CD4-positive, alpha-beta T cell treated with Interleukin-2 at 100 ng/mL for 4 hours (primary cell): ENCODE results near the gene PLA1A.
"Not testable (repeated sequence)": the region's sequence is repeated elsewhere in the genome, so short reads cannot be mapped to it uniquely, and the experiment has no call there.

Experiments
- DNase-seq: peaks from one replicate; pipeline ENCODE4 v3.0.0-alpha.2; 2020; ENCODE audit warnings: low spot score

PLA1A gene

GRCh38 chr3:119597548-119598288 lies at the start of gene PLA1A:
Gene PLA1A (plus strand): TSS chr3:119597885. CDS start chr3:119597914, 29 bp downstream.
- DNase-seq: no peak

- DNase-seq: no peak
These were observed 49.3 kb upstream of the PLA1A start for GRCh38 chr3:119548341-119548740.

DNA sequence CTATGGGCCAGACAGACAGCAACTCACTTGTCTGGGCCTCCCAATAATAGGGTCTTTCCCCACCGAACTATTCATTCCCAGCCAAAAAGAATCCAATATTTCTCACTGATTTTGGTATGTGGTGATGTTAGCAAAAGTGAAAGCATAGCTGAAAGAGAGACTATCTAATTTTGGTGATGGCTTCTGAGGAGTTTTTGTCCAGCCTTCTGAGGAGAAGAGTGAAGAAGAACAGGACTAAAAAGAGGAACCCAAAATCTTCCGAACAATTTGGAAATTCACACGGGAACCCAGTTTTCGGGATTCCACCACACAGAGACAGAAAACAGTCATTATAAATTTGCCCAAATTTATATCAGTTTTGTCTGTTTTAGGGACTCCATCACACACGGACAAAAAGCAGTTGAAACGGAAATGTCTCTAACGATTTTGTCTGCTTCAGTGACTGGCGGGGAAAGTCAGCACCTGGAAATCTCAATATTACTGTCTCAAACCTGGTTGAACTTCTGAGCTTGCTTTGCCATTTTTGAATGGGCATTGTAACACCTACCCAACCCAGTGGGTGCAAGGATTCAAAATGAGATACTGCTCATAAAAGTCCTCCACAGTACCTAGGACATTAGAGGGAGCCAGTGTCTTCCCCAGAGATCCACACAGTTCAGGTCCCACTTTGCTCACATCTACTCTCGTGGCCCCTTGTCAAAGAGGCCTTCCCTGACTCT lies 47.3 kb upstream of the PLA1A start:
- no peak for DNase-seq

GRCh38 chr3:119551598-119551997 lies 46.1 kb upstream of the PLA1A start:
- DNase-seq: no peak

DNA sequence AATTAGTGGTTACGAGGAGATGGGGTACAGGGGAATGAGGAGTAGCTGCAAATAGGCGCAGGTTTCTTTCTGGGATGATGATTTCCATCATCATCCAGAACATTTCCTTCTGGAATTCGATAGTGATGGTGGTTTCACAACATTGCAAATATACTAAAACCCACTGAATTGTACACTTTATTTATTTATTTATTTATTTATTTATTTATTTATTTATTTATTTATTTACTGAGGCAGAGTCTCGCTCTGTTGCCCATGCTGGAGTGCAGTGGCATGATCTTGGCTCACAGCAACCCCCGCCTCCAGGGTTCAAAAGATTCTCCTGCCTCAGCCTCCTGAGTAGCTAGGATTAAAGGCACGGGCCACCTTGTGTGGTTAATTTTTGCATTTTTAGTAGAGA lies 44.8 kb upstream of the PLA1A start:
- not testable (repeated sequence) for DNase-seq

GRCh38 chr3:119553823-119554415 lies 43.8 kb upstream of the PLA1A start:
- no peak for DNase-seq

DNA sequence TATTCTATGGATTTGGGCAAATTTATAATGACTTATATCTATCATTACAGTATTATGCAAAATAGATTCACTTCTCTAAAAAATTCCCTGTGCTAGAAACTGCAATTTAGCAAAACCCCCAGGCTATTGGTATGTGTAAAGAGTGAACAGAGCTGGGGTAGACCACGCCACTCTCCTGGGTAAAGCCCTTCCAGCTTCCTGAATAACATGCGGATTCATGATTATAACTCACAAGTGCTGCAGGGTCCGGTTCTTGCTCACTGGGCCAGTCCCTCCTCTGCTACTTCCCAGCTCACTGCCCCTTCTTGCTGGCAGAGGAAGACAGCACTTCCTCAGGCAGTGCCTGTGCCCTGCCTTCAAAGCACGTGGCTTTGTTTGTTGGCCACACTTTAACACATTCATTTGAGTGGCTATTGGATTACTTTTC lies 42.4 kb upstream of the PLA1A start:
- DNase-seq: no peak

DNA sequence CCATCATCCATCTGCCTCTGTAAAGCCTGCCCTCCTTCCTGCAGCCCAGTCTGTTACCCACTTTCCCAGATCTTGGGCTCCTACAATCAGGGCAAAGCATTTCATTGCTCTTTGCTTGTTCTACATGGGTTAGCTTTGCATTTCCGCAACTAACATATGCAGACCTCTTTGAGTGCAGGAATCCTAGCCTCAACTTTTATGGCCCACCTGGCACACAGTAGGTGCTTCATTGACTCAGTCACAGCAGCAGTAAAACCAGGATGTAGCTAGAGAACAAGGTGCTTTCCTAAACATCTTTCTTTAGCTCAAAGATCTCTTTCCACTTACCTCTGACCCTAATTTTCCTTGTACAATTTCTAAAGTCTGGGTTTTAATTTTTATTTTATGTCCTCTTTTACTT lies 41.8 kb upstream of the PLA1A start:
- DNase-seq: no peak

DNA sequence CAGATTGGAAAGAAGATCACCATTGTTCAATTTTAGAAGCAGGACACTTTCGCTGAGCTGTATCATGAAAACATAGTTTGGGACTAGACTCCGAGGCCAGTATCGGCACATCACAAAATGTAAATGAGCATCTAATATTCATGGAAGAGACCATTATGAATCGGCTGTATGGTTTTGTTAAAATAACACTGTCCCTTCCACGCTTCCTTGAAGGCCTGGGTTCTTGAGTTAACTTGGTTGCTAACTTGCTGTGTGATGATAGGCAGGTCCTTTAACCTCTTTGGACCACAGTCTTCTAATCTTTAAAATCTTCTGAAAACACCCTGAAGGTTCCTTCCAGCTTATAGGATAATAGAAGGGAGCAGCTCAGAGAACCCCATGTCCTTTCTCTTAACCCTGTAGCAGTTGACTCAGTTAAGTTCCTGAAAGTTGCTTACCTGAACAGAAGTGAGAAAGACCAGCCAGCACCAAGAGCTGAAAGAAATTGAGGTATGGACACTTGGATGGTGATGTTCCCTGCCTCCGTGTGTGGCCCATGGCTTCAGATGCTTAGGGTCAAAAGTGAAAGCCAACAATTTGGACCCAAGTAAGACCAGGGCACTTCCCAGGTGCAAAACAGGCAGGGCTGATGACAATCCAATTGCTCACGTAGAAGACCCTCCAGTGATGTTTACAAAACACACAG lies 40.4 kb upstream of the PLA1A start:
- no peak for DNase-seq

GRCh38 chr3:119557877-119558269 lies 39.8 kb upstream of the PLA1A start:
- peak; percentile 39 for DNase-seq

DNA sequence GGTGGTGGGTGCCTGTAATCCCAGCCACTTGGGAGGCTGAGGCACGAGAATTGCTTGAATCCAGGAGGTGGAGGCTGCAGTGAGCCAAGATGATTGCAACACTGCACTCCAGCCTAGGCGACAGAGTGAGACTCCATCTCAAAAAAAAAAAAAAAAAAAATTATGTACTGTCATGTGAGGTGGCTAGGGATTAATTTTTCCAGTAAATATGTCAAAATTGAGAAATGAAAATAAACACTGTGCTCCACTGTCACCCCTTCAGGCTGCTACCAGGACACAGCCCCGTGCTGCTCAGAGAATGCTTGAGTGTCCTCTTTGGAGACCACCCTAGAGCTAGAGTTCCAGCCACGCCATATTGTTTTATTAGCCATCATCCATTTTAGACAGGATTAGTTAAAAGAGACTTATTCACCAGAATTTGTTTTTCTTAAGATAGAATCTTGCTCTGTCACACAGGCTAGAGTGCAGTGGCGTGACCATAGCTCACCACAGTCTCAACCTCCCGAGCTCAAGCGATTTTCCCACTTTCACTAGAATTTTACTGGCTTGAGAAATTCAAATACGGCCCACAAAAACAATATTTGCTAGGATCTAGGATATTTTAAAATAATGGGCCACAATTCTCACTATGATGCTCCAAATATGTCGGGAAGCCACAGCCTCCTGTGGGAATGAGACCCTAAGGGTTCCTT lies 38.9 kb upstream of the PLA1A start:
- no peak for DNase-seq

GRCh38 chr3:119559441-119559963 lies 38.2 kb upstream of the PLA1A start, which contains the start of gene CD80:
Gene CD80 (minus strand): TSS chr3:119559614. CDS start chr3:119557728, 1,886 bp downstream.
- peak; percentile 70 for DNase-seq

DNA sequence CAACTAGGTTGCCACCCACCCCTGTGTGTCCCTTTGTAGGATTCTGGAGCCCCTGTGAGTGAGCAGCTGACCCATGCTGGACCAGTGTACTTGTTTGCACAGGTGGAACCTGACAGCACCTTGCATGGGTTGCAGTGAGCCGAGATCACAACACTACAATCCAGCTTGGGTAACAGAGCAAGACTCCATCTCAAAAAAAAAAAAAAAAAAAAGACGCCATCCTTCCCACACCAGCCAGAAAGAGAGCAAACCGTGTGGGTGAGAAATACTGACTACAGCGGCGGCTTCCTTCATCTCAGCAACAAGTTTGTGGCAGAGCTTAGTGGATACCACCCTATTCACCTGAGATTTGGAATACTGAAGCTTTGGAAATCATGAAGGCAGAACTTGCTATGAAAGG lies 37.5 kb upstream of the PLA1A start:
- DNase-seq: no peak

DNA sequence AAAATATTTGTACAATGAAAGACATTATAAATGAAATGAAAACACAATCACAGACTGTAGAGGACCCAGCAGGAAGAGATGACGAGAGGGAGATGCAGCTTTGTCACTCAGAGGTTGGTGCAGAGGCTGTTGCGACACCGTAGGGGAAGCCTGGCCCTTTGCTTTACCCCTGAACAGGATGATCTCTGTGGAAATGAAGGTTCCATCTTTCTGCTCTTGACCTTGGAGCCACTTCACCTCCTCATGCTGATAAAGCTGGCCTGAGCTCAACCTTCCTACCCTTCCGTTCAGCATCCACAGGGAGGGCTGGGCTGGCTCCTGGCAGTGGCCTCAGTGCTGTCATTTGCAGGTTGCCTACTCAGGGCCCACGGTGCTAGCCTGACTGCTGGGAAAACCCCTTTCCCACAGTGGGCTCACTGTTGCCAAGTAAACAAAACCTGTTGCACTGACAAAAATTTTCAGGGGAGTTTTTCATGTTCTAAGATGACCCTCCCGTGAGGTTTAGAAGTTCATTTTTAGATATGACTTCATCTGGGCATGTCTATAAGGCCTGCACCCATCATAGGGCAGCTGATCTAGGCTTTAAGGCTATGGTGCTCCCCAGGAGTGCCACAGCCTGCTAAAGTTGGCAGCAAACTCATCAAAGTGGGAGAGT lies 35.3 kb upstream of the PLA1A start:
- peak; percentile 71 for DNase-seq

GRCh38 chr3:119563334-119563733 lies 34.4 kb upstream of the PLA1A start:
- DNase-seq: not testable (repeated sequence)

GRCh38 chr3:119569156-119569555 lies 28.5 kb upstream of the PLA1A start:
- no peak for DNase-seq

- peak; percentile 11 for DNase-seq
These were observed 27.5 kb upstream of the PLA1A start for GRCh38 chr3:119570229-119570628.

- no peak for DNase-seq
These were observed 26.5 kb upstream of the PLA1A start for GRCh38 chr3:119571230-119571629.

DNA sequence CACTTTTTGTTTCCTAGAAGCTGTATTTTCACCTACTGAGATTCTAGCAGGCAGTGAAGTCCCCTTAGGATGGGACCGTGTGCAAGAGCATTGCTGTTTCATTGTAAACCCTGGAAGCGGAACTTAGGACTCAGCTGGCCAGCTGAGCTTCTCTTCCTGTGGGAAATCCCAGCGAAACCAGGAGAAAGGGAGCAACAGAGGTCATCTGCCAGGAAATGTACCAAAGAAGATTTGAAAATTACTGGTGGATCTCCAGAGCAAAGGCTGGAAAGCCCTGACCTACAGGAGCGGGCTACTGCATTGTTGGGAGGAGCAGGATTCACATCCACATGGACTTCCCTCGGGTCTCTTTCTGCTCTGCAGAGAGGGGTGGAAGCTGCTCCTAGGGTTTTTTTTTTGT lies 26.0 kb upstream of the PLA1A start:
- DNase-seq: no peak

DNA sequence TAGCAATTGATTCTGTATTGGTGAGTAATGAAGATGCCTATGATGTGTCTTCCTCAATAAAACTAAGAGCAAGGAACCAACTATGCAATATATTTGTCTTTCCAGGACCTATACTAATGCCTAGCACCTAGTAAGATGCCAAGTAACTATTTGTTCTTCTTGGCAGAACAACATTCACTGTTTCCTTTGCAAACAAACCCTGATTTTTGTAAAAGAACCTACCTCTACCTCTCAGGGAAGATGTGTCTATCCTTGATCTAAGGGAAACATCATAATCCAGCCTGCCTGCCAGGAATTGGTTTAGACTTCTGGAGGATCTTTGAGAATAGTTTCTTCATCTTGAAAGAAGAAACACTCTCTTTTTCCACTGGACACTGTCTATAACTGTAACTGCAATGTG lies 22.2 kb upstream of the PLA1A start:
- no peak for DNase-seq
